ENCODE results near the gene CDX1.

DNA sequence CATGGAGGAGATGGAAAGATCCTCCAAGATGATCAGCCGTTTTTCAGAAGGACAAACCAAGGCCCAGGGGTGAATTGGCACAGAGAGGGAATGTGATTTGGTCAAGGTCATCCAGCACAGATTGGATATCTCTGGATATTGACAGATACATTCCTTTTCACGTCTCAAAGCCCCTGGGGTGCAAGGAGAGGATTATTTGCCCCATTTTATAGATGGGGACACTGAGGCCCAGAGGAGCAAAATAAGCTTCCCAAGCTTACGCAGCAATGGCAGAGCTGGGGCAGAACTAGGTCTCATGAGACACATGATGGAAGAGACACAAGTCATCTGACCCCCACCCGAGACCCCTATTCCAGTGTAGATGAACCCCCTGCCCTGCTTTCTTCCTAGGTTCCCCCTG is 10.0 kb upstream of the CDX1 start:
- TF ChIP-seq SUZ12 (IDR thresholded peaks at IDR 0.05; ENCODE audit: extremely low read depth, insufficient read depth, insufficient read length) (no peak), ZNF274 (IDR thresholded peaks at IDR 0.05; ENCODE audit: low read depth, low read length) (no peak), YY1 (IDR thresholded peaks at IDR 0.05; ENCODE audit: insufficient read depth, insufficient read length) (no peak)

Measured in NT2/D1 (cell line).